ENCODE results near the gene TNK2. TPM values are rescaled to one million over a fixed set of nuclear protein-coding genes. Genes with fewer than 3 reads are reported as not detected.
"Not testable (repeated sequence)": the region's sequence is repeated elsewhere in the genome, so short reads cannot be mapped to it uniquely, and the experiment has no call there.

Gene TNK2
- total RNA-seq, 1 donor = 36.4 TPM

DNA sequence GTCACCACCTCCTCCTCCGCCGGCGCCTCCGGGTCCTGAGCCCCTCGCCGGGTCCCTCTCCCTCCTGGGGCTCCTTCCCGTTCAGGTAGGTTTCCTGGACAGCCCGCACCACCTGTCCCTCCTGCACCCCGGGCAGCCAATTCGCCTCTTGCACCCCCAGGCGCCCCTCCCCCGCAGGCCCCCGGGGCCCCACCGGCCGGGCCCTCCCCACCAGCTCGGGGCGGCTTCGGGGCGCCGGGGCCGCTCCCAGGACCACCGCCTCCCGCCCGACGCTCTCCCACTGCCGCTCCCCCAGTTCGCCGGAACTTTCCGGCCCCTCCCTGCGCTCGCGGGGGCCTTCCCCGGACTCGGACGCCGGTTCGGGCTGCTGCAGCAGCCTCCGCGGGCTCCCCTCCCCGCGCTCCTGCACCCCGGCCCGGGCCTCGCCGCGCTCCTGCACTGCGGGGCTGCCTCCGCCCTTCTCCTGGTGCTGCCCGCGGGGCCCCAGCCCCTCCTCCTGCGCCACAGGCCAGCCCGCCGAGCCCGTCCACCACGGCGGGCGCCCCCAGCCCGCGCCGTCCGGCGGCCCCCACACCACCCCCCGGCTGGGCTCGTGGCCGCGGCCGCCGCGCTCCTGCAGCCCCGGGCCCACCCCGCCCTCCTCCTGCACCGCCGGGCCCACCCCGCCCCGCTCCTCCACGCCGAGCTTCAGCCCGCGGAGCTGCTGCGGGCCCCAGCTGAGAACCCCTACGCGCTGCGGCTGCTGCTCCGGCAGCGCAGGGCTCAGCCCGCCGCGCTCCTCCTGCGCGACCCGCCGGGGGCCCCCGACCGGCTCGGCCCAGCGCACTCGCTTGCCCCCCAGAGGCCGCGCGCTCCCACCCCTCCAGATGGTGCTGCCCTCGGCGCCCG, 587 bp upstream of the TNK2 start:
- H3K27me3 ChIP-seq (ENCODE audit: insufficient read depth, low read length) = no peaks in the 10 kb centered on the region
- no peaks in the 10 kb centered on the region for H3K9me3 ChIP-seq (ENCODE audit: low read depth, low read length)
- peak overlapping the region; percentile 55 for H3K4me3 ChIP-seq (ENCODE audit: low read length)
- peaks cover 50% of the 10 kb centered on the region for H3K4me1 ChIP-seq (ENCODE audit: insufficient read depth, low read length)

DNA sequence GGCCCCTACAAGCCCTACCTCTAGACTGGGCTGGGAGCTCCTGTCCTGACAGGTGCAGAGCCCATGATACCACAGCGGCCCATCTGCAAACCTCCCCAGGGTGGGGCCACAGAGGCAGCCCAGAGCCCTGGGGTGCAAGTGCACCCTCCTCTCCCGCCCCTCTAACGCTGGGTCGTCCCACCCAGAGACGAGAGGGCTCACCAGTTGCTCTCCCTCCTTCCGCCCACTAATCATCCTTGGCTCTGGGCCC, 742 bp downstream of the TNK2 start:
- Histone ChIP-seq H3K4me3 (ENCODE audit: low read length) (peak overlapping the region; percentile 55), H3K4me1 (ENCODE audit: insufficient read depth, low read length) (peaks cover 63% of the 10 kb centered on the region), H3K27me3 (ENCODE audit: insufficient read depth, low read length) (no peaks in the 10 kb centered on the region), H3K9me3 (ENCODE audit: low read depth, low read length) (no peaks in the 10 kb centered on the region)

DNA sequence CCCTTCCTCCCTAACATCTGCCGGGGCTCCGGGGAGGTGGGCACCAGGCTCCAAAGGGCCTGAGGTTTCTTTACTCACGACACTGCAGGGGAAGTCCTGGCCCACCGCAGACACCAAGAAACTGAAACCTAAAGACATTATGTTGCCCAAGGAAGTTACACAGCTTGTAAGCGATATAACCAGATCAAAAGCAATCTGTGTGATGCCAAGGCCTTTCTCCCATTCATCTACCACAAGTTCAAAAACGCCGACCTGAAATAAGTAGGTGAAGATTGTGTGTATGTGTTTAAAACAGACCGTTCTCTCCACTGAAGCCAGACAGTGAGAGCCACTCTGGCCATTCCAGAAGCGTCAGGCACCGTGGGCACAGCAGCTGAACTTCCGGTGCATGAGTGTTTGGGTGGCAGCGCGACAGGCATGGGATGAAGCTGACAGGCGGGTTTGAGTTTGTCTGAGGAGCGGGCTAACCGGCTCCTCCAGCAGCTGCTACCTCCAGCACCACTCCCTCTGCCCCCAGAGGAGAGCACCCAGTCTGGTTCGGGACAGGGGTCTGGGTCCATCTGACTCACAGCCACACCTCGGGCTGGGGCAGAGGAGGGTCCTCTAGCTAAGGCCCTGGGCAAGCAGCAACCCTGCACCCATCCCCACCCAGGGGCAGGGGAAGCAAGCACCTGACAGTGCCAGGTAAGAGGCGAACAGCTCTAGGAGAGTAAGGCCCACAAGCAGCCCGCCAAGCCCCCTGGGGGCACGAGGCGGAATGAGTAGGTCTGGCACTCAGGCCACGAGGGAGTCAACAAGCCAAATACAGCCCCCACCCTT, 1.3 kb downstream of the TNK2 start:
- peak overlapping the region; percentile 55 for H3K4me3 ChIP-seq (ENCODE audit: low read length)
- H3K27me3 ChIP-seq (ENCODE audit: insufficient read depth, low read length) = no peaks in the 10 kb centered on the region
- H3K9me3 ChIP-seq (ENCODE audit: low read depth, low read length) = no peaks in the 10 kb centered on the region
- peaks cover 68% of the 10 kb centered on the region for H3K4me1 ChIP-seq (ENCODE audit: insufficient read depth, low read length)

DNA sequence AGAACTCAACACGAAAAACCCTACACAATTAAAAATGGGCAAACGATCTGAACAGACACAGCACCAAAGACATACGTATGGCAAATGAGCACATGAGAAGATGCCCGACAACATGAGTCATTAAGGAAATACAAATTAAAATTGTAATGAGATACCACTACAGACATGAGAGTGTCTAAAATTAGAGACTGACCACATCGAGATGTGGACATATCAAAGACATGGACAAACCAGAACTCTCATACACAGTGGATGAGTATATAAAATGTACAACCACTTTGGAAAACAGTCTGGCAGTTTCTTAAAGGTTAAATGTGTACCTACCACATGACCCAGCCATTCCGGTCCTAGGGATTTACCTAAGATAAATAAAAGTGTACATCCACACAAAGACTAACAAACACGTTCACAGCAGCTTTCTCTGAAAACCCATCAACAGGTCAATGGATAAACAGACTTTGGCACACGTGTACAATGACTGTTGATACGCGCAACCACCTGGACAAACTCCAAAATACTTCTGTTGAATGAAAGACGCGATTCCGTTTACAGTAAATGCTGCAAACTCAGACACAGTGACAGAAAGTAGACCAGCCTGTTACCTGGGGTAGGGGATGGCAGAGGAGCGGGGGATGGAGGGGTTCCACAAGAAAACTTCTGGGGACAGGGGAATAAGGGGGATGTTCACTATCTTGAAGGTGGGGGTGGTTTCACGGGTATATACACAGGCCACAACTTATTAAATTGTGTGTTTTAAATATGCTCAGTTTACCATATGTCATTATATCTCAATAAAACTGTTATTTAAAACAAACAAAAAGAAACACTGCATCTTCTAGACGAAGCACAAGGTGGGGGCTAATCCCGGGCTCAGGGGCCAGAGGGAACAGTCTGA, 2.1 kb downstream of the TNK2 start:
- Histone ChIP-seq H3K27me3 (ENCODE audit: insufficient read depth, low read length) (no peaks in the 10 kb centered on the region), H3K9me3 (ENCODE audit: low read depth, low read length) (no peaks in the 10 kb centered on the region), H3K4me1 (ENCODE audit: insufficient read depth, low read length) (peaks cover 77% of the 10 kb centered on the region), H3K4me3 (ENCODE audit: low read length) (peak overlapping the region; percentile 55)

DNA sequence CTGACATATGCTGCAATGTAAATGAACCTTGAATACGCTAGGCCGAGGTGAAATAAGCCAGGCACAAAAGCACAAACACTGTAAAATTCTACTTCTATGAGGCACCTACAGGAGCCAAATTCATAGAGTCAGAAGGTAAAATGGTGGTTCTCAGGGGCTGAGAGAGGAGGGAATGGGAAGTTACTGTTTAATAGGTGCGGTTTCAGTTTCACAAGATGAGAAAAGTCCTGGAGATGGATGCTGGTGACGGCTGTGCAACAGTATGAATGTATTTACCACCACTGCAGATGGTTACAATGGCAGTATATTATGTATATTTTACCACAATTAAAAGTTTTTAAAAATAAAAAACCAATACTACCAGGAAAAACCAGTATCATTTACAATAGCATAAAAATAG, 4.0 kb downstream of the TNK2 start:
- Histone ChIP-seq H3K4me3 (ENCODE audit: low read length) (no peak overlapping the region), H3K27me3 (ENCODE audit: insufficient read depth, low read length) (no peaks in the 10 kb centered on the region)

DNA sequence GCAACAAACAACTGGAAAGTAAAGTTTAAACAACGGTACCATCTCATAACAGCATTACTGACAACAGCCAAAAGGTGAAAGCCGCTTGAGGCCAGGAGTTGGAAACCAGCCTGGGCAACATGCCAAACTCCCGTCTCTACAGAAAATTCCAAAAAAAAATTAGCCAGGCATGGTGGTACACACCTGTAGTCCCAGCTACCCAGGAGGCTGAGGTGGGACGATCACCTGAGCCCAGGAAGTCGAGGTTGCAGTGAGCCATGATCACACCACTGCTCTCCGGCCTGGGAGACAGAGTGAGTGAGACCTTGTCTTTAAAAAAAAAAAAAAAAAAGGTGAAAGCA, 4.4 kb downstream of the TNK2 start:
- H3K4me1 ChIP-seq (ENCODE audit: insufficient read depth, low read length) = peaks cover 92% of the 10 kb centered on the region
- H3K9me3 ChIP-seq (ENCODE audit: low read depth, low read length) = no peaks in the 10 kb centered on the region
- no peak overlapping the region for H3K4me3 ChIP-seq (ENCODE audit: low read length)
- no peaks in the 10 kb centered on the region for H3K27me3 ChIP-seq (ENCODE audit: insufficient read depth, low read length)

More for the DNA sequence above, 4.0 kb downstream of the TNK2 start:
- Histone ChIP-seq H3K9me3 (ENCODE audit: low read depth, low read length) (no peaks in the 10 kb centered on the region), H3K4me1 (ENCODE audit: insufficient read depth, low read length) (peaks cover 88% of the 10 kb centered on the region)

DNA sequence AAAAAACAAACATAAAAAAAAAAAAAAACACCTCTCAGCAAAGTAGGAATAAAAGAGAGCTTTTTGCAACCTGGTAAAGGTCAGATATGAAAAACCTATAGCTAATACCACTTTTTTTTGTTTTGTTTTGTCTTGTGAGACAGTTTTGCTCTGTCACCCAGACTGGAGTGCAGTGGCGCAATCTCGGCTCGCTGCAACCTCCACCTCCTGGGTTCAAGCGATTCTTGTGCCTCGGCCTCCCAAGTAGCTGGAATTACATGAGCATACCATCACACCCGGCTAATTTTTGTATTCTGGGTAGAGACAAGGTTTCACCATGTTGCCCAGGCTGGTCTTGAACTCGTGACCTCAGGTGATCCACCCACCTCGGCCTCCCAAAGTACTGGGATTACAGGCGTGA, 5.7 kb downstream of the TNK2 start:
- H3K9me3 ChIP-seq (ENCODE audit: low read depth, low read length); H3K27me3 ChIP-seq (ENCODE audit: insufficient read depth, low read length); H3K4me3 ChIP-seq (ENCODE audit: low read length): not testable (repeated sequence)
- peaks cover 100% of the 10 kb centered on the region for H3K4me1 ChIP-seq (ENCODE audit: insufficient read depth, low read length)

DNA sequence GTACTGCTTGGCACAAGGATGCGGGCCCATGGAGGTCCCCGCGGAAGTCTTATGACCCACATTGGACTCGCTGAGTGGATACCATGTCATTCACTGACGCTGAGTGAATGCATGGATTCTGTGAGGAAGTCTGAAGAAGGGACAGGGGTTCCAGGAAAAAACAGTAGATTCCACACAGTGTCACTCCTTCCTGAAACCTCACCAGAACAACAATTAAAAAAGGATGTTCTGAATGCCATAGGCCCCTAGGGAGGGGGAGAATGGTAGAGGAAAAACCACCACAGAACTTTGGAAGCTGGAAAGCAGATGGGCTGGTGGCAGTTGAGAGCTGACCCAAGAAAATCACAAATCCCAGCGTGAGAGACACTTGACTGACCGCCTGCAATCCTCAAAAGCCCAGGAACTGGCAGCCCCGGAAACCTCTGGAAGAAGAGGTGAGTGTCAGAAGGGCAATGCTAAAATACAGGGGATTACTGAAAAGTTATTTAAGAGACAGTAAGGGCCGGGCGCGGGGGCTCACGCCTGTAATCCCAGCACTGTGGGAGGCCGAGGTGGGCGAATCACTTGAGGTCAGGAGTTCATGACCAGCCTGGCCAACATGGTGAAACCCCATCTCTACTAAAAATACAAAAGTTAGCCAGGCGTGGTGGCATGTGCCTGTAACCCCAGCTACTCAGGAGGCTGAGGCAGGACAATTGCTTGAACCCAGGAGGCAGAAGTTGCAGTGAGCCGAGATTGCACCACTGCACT, 6.3 kb downstream of the TNK2 start:
- not testable (repeated sequence) for H3K4me3 ChIP-seq (ENCODE audit: low read length); H3K27me3 ChIP-seq (ENCODE audit: insufficient read depth, low read length); H3K9me3 ChIP-seq (ENCODE audit: low read depth, low read length)
- H3K4me1 ChIP-seq (ENCODE audit: insufficient read depth, low read length) = peaks cover 99% of the 10 kb centered on the region

DNA sequence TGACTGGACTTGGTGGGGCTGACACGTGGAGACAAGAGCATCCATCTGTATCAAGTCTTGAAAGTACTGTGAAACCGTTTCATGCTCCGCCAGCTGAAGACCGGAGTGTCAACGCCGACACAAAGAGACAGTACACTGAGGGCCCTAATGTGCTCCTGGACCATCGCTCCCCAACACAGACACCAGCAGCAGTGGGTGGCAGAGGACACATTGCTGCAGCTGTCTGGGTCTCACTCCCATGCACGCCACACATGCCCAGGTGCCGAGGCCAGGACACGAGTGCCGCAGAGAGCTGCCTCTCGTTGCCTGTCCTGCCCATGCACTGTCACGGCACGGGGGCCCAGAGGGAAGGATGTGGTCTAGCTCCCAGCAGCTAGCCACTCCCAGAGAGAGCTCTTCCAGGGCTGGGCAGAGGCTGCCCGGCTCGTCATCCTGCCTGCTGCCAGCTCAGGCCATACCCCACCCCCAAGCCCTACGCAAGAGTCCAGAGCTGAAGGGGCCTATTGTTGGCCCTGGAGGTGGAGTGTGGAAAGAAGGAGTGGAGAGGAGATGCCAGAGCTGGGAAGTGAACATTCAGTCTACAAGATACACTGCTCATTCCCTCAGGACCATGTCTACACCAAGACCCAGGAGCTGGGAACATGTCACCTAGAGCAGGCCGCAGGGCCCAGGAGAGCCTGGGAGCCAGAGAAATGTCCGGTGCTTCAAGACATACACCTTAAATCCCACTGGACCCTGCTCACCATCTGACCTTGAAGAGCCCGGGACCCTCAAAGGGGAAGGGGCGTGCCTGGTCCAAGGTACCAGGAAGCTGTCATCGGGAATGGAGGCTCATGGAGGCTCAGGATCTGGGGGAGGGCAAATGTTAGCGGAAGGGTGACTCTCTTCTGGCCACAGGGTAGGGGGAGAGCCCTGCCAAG, 7.7 kb downstream of the TNK2 start:
- Histone ChIP-seq H3K9me3 (ENCODE audit: low read depth, low read length) (no peaks in the 10 kb centered on the region), H3K27me3 (ENCODE audit: insufficient read depth, low read length) (no peaks in the 10 kb centered on the region), H3K4me1 (ENCODE audit: insufficient read depth, low read length) (peaks cover 97% of the 10 kb centered on the region), H3K4me3 (ENCODE audit: low read length) (no peak overlapping the region)

DNA sequence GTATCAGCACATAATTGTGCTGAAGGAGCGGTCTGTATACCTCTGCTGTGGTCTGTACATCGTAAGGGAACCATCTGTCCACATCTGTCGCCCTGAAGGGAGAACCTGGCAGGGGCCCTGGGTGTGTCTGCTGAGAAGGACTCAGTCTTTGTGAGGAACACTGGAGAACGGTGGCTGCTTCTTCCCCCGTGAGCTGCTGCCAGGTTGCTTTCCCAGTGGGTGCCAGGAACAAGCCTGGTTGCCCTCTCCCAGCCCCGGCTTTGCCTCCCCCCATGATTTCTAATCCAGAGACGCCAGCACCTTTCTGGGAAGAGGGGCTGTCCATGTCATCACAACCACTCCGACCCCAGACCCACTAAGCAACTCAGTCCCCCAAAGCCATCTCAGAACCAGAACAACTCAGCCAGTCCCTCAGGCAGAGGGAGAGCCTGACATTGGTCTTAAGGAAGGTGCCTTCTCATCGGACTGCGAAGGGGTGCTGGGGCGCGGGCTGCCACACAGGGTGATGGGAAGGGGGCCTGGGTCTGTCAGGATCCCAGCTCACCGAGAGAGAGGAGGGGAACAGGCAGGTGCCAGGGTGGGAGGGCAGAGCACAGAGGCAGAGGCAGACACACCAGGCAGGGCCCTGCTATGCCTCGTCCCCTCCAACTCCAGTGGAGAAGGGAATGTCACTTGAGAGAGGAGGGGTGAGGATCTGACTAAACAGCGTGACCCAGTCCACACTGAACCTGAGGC, 8.5 kb downstream of the TNK2 start:
- no peak overlapping the region for H3K4me3 ChIP-seq (ENCODE audit: low read length)
- H3K4me1 ChIP-seq (ENCODE audit: insufficient read depth, low read length) = peaks cover 91% of the 10 kb centered on the region
- H3K9me3 ChIP-seq (ENCODE audit: low read depth, low read length) = no peaks in the 10 kb centered on the region
- no peaks in the 10 kb centered on the region for H3K27me3 ChIP-seq (ENCODE audit: insufficient read depth, low read length)

DNA sequence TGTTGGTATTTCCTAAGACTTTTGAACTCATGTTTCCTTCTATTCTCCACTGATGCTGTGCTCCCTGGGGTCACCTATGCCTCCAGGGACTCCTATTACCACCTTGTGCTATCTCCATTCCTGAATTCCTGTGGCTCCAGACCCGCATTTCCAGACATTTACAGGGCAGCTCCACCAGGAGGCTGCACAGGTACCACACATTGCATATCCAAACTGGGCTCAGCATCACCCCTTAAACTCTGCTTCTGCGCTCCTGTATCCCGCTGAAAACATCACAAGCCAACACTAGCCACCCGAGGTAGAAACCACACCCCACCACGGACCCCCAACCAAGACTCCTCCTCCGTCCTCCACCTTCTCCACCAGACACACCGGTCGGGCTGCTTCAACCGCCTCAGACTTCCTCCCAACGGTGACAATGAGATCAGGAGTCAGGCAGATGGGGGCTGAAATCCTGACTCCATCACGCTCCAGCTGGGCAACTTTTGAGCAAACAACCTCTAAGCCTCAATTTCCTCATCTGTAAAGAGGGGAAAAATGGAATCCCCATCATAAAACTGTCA, 10.4 kb downstream of the TNK2 start:
- peaks cover 89% of the 10 kb centered on the region for H3K4me1 ChIP-seq (ENCODE audit: insufficient read depth, low read length)
- H3K27me3 ChIP-seq (ENCODE audit: insufficient read depth, low read length) = no peaks in the 10 kb centered on the region
- H3K9me3 ChIP-seq (ENCODE audit: low read depth, low read length) = no peaks in the 10 kb centered on the region
- no peak overlapping the region for H3K4me3 ChIP-seq (ENCODE audit: low read length)

DNA sequence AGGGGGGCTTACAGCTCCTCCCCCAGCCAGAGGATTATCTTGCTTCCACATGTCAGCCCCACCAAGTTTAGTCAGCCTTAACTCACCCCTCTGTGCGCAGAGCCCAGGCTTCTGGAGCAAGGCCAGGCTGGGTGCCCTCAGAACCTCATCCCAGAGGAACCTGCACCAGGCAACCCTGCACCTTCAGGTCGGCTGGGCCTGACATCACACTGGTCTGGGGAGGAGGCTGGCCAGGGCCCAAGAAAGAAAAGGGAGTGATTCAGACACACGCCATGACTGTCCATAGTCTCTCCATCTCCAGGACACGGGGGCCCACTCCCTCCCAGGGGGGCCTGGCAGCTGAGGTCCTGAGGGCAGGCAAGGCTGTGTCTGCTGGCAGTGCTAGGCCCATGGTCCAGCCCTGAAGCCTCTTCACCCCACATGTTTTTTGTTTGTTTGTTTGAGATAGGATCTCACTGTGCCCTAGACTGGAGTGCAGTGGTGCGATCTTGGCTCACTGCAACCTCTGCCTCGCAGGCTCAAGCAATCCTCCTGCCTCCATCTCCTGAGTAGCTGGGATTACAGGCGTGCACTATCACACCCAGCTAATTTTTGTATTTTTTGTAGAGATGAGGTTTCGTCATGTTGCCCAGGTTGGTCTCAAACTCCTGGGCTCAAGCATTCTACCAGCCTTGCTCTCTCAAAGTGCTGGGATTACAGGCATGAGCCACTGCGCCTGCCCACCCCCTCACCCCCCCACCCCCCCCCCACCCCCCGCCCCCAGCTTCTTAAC, 11.1 kb downstream of the TNK2 start:
- Histone ChIP-seq H3K4me3 (ENCODE audit: low read length) (no peak overlapping the region), H3K9me3 (ENCODE audit: low read depth, low read length) (no peaks in the 10 kb centered on the region), H3K27me3 (ENCODE audit: insufficient read depth, low read length) (no peaks in the 10 kb centered on the region), H3K4me1 (ENCODE audit: insufficient read depth, low read length) (peaks cover 82% of the 10 kb centered on the region)

Measured in mononuclear cell (primary cell).